Prostate gland (tissue), 2 donors: Measurements from ENCODE around the gene CREB5. TPM values are rescaled to one million over a fixed set of nuclear protein-coding genes. Genes with fewer than 3 reads are reported as not detected.

ENCODE experiments used
- DNase-seq: peaks from one replicate; pipeline ENCODE4 v3.0.0-alpha.2; 2019; ENCODE audit warnings: low spot score
- H3K27ac ChIP-seq, 2 donors: fragments of 200-600 bp; sonication (generic); 2 replicates each; pipeline ENCODE4 v1.5.1; 2017 to 2019
- H3K27me3 ChIP-seq: fragments of 200-600 bp; sonication (generic); replicated peaks from 2 replicates; pipeline ENCODE4 v1.5.1; 2019; ENCODE audit not compliant: insufficient read depth
- H3K36me3 ChIP-seq, 2 donors: fragments of 200-600 bp; sonication (generic); 1 replicate in 1 of 2; 2 replicates in 1 of 2; pipeline versions ENCODE4 v1.5.1 to v1.8.1; 2017 to 2019
- H3K4me1 ChIP-seq: fragments of 200-600 bp; sonication (generic); replicated peaks from 2 replicates; pipeline ENCODE4 v1.5.1; 2019
- H3K4me3 ChIP-seq, 2 donors: fragments of 200-600 bp; sonication (generic); 2 replicates each; pipeline ENCODE4 v1.5.1; 2017 to 2019
- H3K9me3 ChIP-seq: fragments of 200-600 bp; sonication (generic); 2 replicates; pipeline ENCODE4 v1.5.1; 2017
- POLR2A ChIP-seq: fragments of 450-650 bp; IDR thresholded peaks from one replicate; pipeline ENCODE4 v1.6.1; 2016; ENCODE audit warnings: antibody characterized with exemption, mild to moderate bottlenecking
- POLR2AphosphoS5 ChIP-seq: sonication (generic); formaldehyde crosslinking; IDR thresholded peaks from one replicate; pipeline ENCODE4 v1.6.1; 2017; ENCODE audit warnings: antibody characterized with exemption
- WGBS: methylation state at CpG from one replicate; pipeline ENCODE4 v1.1.5; 2018; 5-methylcytosine and 5-hydroxymethylcytosine counted together
- intact Hi-C: fragments of 100-400 bp; cut with DNase I; formaldehyde crosslinking; loops from one replicate; pipeline ENCODE4 v1.14.2; 2022
- total RNA-seq, 2 donors: library from RNA; depleted of rRNA; stranded (reverse); fragments of >200 nt; gene quantifications; one replicate each; pipeline ENCODE4 v1.1.0, GENCODE V29; 2016
- TF ChIP-seq, protein P1 (sequence below), 4 experiments: fragments of 200-600 bp in 2 of 4; fragments of 450-650 bp in 2 of 4; sonication (generic) in 2 of 4; IDR thresholded peaks; 1 replicate in 3 of 4; 2 replicates in 1 of 4; pipeline ENCODE4 v1.5.1; 2016 to 2019; ENCODE audit warnings: antibody characterized with exemption in 4 of 4, mild to moderate bottlenecking in 2 of 4, moderate library complexity in 2 of 4

CREB5 gene
- total RNA-seq, 2 donors from 2014 or later = 0.46 to 3.4 TPM

GRCh38 chr7:28682801-28683200, 270.5 kb downstream of the CREB5 start:
- H3K4me1 ChIP-seq = no peaks in the 10 kb centered on the region

DNA sequence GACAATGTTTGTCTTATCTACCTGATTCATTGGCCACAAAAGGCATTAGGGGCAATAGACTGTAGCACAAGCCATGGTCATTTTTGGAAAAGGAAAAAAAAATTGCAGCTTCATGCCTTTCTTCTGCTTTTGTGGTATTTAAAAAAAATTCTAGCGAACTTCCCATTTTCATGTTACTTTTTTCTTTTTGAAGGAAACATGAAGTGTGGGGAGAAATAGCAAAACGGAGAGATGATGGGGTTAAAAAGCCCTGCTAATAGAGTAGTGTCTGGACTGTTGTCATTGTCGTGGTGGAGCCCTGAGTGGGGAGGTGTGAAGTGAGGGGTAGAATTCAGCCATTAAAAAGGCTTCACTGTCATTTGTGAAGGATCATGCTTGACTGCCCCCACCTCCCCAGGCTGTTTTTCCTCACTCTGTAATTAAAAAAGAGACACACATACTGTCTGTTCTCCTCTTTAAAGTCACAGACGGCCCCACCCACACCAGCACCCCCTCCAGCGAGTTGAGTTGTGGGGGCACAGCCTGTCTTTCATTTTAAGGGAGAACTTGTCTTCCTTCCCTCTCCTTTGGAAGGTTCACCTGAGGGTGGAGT, 272.4 kb downstream of the CREB5 start:
- no peak overlapping the region for H3K4me3 ChIP-seq
- H3K27ac ChIP-seq = no peak overlapping the region
- TF ChIP-seq POLR2A = no peak
- TF ChIP-seq POLR2AphosphoS5 = no peak
- TF ChIP-seq, protein P1, sequence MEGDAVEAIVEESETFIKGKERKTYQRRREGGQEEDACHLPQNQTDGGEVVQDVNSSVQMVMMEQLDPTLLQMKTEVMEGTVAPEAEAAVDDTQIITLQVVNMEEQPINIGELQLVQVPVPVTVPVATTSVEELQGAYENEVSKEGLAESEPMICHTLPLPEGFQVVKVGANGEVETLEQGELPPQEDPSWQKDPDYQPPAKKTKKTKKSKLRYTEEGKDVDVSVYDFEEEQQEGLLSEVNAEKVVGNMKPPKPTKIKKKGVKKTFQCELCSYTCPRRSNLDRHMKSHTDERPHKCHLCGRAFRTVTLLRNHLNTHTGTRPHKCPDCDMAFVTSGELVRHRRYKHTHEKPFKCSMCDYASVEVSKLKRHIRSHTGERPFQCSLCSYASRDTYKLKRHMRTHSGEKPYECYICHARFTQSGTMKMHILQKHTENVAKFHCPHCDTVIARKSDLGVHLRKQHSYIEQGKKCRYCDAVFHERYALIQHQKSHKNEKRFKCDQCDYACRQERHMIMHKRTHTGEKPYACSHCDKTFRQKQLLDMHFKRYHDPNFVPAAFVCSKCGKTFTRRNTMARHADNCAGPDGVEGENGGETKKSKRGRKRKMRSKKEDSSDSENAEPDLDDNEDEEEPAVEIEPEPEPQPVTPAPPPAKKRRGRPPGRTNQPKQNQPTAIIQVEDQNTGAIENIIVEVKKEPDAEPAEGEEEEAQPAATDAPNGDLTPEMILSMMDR (IDR thresholded peaks at IDR 0.05) = no peak
- H3K9me3 ChIP-seq = no peaks in the 10 kb centered on the region
- no peaks in the 10 kb centered on the region for H3K4me1 ChIP-seq
- H3K27me3 ChIP-seq = no peaks in the 10 kb centered on the region
- intact Hi-C loops = loop anchor here (10.0 kb wide), 1 partner anchor 170 kb away; no protein-coding TSS in a partner anchor
- H3K36me3 ChIP-seq = no peaks in the 10 kb centered on the region
- DNase-seq = no peak
- WGBS = 41% methylated on average over 5 of the region's 5 CpGs

More at GRCh38 chr7:28682801-28683200, 270.5 kb downstream of the CREB5 start:
- no peak overlapping the region for H3K4me3 ChIP-seq
- TF ChIP-seq, protein P1 (IDR thresholded peaks at IDR 0.05) = no peak
- TF ChIP-seq POLR2A (no peak), POLR2AphosphoS5 (no peak)
- DNase-seq = no peak
- no peaks in the 10 kb centered on the region for H3K27me3 ChIP-seq
- H3K27ac ChIP-seq = no peak overlapping the region
- intact Hi-C loops = loop anchor here (10.0 kb wide), 1 partner anchor 172 kb away; no protein-coding TSS in a partner anchor
- 90% methylated on average over 8 of the region's 8 CpGs for WGBS
- H3K36me3 ChIP-seq = no peaks in the 10 kb centered on the region
- no peaks in the 10 kb centered on the region for H3K9me3 ChIP-seq

DNA sequence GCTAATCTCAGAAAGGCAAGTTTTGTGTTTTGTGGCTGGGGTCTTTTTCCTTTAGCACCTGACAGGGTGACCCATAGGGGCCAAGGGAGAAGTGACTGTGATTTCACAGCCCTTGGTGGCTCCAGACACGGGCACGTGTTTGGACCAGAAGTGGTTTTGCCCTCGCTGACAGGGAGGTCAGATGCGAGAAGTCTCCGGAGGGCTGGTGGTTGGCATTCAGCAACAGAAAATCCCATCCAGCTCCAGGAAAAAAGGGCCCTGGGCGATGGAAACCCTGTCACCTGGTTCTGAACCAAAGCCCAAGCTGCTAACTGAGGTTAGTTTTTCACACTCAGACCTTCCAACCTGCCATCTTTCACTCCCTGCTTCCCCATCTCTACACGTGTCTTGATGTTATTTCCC, 272.9 kb downstream of the CREB5 start:
- H3K36me3 ChIP-seq = no peaks in the 10 kb centered on the region
- no peak overlapping the region for H3K4me3 ChIP-seq
- no peak for DNase-seq
- no peak for TF ChIP-seq POLR2AphosphoS5
- TF ChIP-seq, protein P1 (IDR thresholded peaks at IDR 0.05) = no peak
- intact Hi-C loops = loop anchor here (10.0 kb wide), 1 partner anchor 170 kb away; no protein-coding TSS in a partner anchor
- WGBS = 59% methylated on average over 7 of the region's 7 CpGs
- H3K4me1 ChIP-seq = no peaks in the 10 kb centered on the region
- no peak overlapping the region for H3K27ac ChIP-seq
- H3K27me3 ChIP-seq = no peaks in the 10 kb centered on the region
- H3K9me3 ChIP-seq = no peaks in the 10 kb centered on the region

- Histone ChIP-seq H3K27me3 (no peaks in the 10 kb centered on the region), H3K4me1 (no peaks in the 10 kb centered on the region), H3K9me3 (no peaks in the 10 kb centered on the region), H3K27ac (no peak overlapping the region), H3K4me3 (peak overlapping the region; percentile 14 to 18), H3K36me3 (no peaks in the 10 kb centered on the region)
- under 1% methylated on average over 15 of the region's 15 CpGs for WGBS
- DNase-seq = peak; percentile 93
- TF ChIP-seq POLR2AphosphoS5 = peak; percentile 94
- TF ChIP-seq, protein P1 (IDR thresholded peaks at IDR 0.05) = no peak
- peak; percentile 45 for TF ChIP-seq POLR2A
- intact Hi-C loops = loop anchor here (10.0 kb wide), 1 partner anchor 169 kb away; no protein-coding TSS in a partner anchor
Observed at GRCh38 chr7:28685644-28686417, 273.5 kb downstream of the CREB5 start.
